Measurements from ENCODE around the gene MRC1. TPM values are rescaled to one million over a fixed set of nuclear protein-coding genes. Genes with fewer than 3 reads are reported as not detected.
A peak's percentile ranks its signal among the peaks of the same experiment; 100 is the strongest.

Gene MRC1
- total and polyA plus RNA-seq, 2 experiments from 2014 or later, result 0.03 to 0.22 TPM

GRCh38 chr10:17768957-17769356, 40.2 kb upstream of the MRC1 start:
- Histone ChIP-seq H3K27me3 (peaks cover 5% of the 10 kb centered on the region), H3K4me3 (no peak overlapping the region), H3K27ac (no peak overlapping the region), H3K36me3 (no peaks in the 10 kb centered on the region), H3K9me3 (ENCODE audit: low read depth) (no peaks in the 10 kb centered on the region), H3K4me1 (ENCODE audit: low read depth) (no peaks in the 10 kb centered on the region)
- TF ChIP-seq, protein P1, sequence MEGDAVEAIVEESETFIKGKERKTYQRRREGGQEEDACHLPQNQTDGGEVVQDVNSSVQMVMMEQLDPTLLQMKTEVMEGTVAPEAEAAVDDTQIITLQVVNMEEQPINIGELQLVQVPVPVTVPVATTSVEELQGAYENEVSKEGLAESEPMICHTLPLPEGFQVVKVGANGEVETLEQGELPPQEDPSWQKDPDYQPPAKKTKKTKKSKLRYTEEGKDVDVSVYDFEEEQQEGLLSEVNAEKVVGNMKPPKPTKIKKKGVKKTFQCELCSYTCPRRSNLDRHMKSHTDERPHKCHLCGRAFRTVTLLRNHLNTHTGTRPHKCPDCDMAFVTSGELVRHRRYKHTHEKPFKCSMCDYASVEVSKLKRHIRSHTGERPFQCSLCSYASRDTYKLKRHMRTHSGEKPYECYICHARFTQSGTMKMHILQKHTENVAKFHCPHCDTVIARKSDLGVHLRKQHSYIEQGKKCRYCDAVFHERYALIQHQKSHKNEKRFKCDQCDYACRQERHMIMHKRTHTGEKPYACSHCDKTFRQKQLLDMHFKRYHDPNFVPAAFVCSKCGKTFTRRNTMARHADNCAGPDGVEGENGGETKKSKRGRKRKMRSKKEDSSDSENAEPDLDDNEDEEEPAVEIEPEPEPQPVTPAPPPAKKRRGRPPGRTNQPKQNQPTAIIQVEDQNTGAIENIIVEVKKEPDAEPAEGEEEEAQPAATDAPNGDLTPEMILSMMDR (IDR thresholded peaks at IDR 0.05; ENCODE audit: low read depth, low read length), result no peak
- peak in 1 of 2 donors; percentile 64 for DNase-seq (ENCODE audit: low read depth in 1 of 2, low spot score in 1 of 2)

GRCh38 chr10:17771017-17771416, 38.1 kb upstream of the MRC1 start:
- no peaks in the 10 kb centered on the region for H3K4me1 ChIP-seq (ENCODE audit: low read depth)
- H3K36me3 ChIP-seq, result no peaks in the 10 kb centered on the region
- H3K4me3 ChIP-seq, result no peak overlapping the region
- no peaks in the 10 kb centered on the region for H3K9me3 ChIP-seq (ENCODE audit: low read depth)
- TF ChIP-seq, protein P1 (IDR thresholded peaks at IDR 0.05; ENCODE audit: low read depth, low read length), result no peak
- no peak for DNase-seq (ENCODE audit: low read depth in 1 of 2, low spot score in 1 of 2)
- H3K27ac ChIP-seq, result no peak overlapping the region
- H3K27me3 ChIP-seq, result no peaks in the 10 kb centered on the region

GRCh38 chr10:17779784-17780183, 29.4 kb upstream of the MRC1 start:
- H3K27me3 ChIP-seq, result no peaks in the 10 kb centered on the region
- no peaks in the 10 kb centered on the region for H3K36me3 ChIP-seq
- H3K27ac ChIP-seq, result no peak overlapping the region
- H3K4me1 ChIP-seq (ENCODE audit: low read depth), result peaks cover 8% of the 10 kb centered on the region
- peak in 1 of 2 donors; percentile 35 for DNase-seq (ENCODE audit: low read depth in 1 of 2, low spot score in 1 of 2)
- TF ChIP-seq, protein P1 (IDR thresholded peaks at IDR 0.05; ENCODE audit: low read depth, low read length), result no peak
- H3K4me3 ChIP-seq, result no peak overlapping the region
- H3K9me3 ChIP-seq (ENCODE audit: low read depth), result no peaks in the 10 kb centered on the region

- Histone ChIP-seq H3K27me3 (no peaks in the 10 kb centered on the region), H3K4me3 (no peak overlapping the region), H3K9me3 (ENCODE audit: low read depth) (no peaks in the 10 kb centered on the region), H3K4me1 (ENCODE audit: low read depth) (peaks cover 8% of the 10 kb centered on the region), H3K27ac (no peak overlapping the region), H3K36me3 (no peaks in the 10 kb centered on the region)
- no peak for DNase-seq (ENCODE audit: low read depth in 1 of 2, low spot score in 1 of 2)
- TF ChIP-seq, protein P1 (IDR thresholded peaks at IDR 0.05; ENCODE audit: low read depth, low read length), result no peak
These were observed 28.4 kb upstream of the MRC1 start for GRCh38 chr10:17780727-17781126.

GRCh38 chr10:17781856-17782255, 27.3 kb upstream of the MRC1 start:
- DNase-seq (ENCODE audit: low read depth in 1 of 2, low spot score in 1 of 2), result peak in 1 of 2 donors; percentile 4
- no peak overlapping the region for H3K4me3 ChIP-seq
- no peaks in the 10 kb centered on the region for H3K9me3 ChIP-seq (ENCODE audit: low read depth)
- peaks cover 8% of the 10 kb centered on the region for H3K4me1 ChIP-seq (ENCODE audit: low read depth)
- TF ChIP-seq, protein P1 (IDR thresholded peaks at IDR 0.05; ENCODE audit: low read depth, low read length), result no peak
- no peak overlapping the region for H3K27ac ChIP-seq
- H3K27me3 ChIP-seq, result no peaks in the 10 kb centered on the region
- H3K36me3 ChIP-seq, result no peaks in the 10 kb centered on the region

Data from cardiac muscle cell (in vitro differentiated cells and primary cell).